Muscle of back (tissue), 11 donors: ENCODE results near the gene MYO3A. TPM values are rescaled to one million over a fixed set of nuclear protein-coding genes. Genes with fewer than 3 reads are reported as not detected.

Experiments used
- DNase-seq, 3 donors: peaks; one replicate each; pipeline versions ENCODE4 v3.0.0 to v3.0.0-alpha.2; 2013
- polyA plus RNA-seq, 10 donors: library from polyadenylated mRNA; unstranded; fragments of 120-200 nt; gene quantifications; one replicate each; pipeline ENCODE4 v1.2.1, GENCODE V29; 2013; ENCODE audit not compliant: insufficient read length in 10 of 10

The MYO3A gene
- polyA plus RNA-seq, 10 donors: 0.46 to 2.1 (median 1.2) TPM

- DNase-seq: no peak
These were observed 280.7 kb downstream of the MYO3A start for GRCh38 chr10:26214551-26215395.

DNA sequence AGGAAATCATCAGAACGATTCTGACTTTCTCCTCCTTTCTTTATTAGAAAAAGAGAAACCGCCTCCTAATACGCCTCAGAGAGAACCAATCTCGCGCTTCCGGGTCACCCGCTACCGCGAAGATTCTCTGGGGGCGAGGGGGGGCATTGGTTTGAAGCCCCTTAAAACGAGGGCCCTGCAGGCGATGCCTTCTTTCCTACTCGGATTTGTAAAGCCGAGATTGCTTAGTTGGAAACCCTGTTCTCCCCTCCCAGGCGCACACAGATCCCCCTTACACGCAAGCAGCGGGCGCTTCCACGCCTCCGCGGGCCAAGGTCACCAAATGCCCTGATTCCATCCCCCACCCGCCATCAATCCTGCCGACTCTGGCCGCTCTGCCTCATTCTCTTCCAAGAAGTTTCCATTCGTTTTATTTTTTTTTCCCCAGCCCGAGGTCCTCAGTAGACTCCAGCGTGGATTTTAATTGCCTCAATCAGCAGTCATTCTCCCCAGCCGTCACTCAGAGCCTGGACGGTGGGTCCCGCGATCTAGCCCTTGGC is 281.4 kb downstream of the MYO3A start:
- DNase-seq: peak in 1 of 3 donors; percentile 38

GRCh38 chr10:26215935-26216584 is 282.0 kb downstream of the MYO3A start:
- DNase-seq: peak; percentile 5 to 72 (median 46)

DNA sequence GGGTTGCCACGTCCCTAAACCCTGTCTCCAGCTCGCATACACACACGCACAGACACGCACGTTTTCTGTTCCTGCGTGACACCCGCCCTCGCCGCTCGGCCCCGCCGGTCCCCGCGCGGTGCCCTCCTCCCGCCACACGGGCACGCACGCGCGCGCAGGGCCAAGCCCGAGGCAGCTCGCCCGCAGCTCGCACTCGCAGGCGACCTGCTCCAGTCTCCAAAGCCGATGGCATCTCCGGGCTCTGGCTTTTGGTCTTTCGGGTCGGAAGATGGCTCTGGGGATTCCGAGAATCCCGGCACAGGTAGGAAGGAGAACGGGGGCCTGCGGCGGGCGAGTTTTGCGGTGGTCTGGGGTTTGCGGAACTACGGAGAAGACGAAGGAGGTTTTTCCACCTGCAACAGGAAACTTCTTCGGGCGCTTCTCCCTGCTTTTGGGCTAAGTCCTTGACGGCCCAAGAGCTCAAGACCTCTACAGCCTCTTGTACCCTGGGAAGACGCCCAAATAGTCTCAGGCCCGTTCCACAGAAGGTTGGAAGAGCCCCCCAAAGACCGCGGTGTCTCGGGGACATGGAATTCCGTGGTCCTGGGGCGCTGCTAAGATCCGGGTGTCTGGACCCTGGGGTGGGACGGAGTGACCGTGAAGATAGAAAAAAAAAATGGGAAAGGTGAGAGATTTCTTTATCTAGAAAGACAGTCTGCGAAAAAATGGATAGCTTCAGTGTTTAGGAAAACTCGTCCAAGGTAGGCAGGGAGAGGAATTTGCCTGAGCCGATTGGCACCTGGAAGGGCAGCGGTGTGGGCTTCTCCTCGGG is 282.8 kb downstream of the MYO3A start, which contains the start of gene GAD2:
Gene GAD2, plus strand, starts transcription at position 190 of the 811 bp plus-strand sequence. Its CDS starts 36 bp downstream, at position 226.
- DNase-seq: no peak

GRCh38 chr10:26217396-26218086 is 283.5 kb downstream of the MYO3A start:
- peak in 1 of 3 donors; percentile 29 for DNase-seq

DNA sequence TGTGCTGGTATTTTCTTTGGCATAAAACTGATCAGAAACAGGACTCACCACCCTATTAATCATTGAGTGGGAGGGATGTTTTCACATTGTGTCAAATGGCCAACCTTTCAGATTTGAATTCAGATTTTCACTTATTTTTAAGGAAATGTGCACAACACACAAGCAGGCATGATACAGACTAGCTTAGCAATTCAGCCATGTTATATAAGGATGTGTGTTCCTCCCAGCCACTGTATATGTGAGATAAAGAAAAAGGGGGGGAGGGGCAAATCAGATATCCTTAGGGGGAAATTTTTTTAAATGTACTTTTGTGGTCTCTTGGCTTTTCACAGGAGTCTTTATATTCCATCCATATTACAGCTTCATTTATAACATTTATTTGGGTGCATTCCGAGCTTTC is 285.6 kb downstream of the MYO3A start:
- DNase-seq: no peak

GRCh38 chr10:26220901-26221300 is 286.9 kb downstream of the MYO3A start:
- DNase-seq: no peak

- no peak for DNase-seq
These were observed 287.5 kb downstream of the MYO3A start for GRCh38 chr10:26221541-26221940.

DNA sequence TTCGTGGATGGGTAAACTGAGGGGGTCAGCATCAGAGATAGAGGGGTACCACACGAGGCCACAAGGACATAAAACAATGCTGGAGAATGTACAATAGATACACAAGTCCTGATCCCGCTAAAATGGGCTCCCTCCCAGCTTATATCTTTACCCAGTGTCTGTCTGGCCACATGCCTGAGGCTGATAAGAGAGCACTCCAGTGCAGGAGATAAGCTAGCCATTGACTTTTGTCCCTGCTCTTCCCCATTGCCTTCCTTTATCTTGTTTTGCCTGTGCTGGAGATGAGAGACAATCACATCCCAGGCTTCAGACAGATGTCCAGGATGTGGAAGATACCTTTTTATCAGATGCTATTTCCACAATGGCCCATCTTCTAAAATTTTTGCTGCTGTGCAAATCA is 288.5 kb downstream of the MYO3A start:
- DNase-seq: no peak

DNA sequence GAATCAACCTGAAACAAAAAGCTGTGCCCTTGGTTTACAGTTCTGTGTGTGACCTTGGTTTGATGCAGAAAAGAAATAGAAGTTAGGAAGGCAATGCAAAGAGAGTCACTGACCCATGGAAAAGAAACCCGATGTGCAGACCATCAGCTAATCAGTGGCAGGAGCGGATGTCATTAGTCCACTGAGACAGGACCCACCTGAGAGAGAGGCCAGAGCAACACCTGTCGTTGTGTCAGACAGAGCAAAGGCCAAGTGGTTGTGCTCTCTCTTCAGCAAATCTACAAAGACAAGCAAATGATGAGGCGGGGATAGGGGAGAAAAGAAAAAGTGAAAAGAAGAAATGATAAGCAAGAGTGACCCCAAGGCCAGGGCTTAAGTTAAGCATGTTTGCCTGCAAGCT is 291.3 kb downstream of the MYO3A start:
- DNase-seq: no peak

- no peak for DNase-seq
These were observed 293.8 kb downstream of the MYO3A start for GRCh38 chr10:26227786-26228185.

- DNase-seq: no peak
These were observed 298.1 kb downstream of the MYO3A start for GRCh38 chr10:26232174-26232573.

DNA sequence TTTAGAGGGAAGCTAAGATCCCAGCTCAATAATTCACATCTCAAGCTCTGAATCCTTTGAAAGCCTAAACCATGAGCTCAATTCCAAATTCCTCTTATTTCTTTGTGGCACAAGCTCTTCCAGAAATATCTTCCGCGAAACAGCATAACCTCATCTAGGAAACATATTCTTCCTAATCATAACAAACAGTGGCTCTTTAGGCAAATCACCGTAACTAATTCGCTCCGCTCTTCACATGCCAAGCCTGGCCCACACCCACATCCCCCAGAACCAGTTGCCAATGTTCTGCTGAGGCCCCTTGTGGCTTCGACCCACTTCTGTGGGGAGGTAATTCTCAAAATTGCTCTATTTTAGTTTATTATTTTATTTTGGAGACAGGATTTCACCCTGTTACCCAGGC is 301.7 kb downstream of the MYO3A start:
- DNase-seq: no peak

- no peak for DNase-seq
These were observed 304.3 kb downstream of the MYO3A start for GRCh38 chr10:26238378-26238777.

- no peak for DNase-seq
These were observed 308.8 kb downstream of the MYO3A start for GRCh38 chr10:26242706-26243350.

DNA sequence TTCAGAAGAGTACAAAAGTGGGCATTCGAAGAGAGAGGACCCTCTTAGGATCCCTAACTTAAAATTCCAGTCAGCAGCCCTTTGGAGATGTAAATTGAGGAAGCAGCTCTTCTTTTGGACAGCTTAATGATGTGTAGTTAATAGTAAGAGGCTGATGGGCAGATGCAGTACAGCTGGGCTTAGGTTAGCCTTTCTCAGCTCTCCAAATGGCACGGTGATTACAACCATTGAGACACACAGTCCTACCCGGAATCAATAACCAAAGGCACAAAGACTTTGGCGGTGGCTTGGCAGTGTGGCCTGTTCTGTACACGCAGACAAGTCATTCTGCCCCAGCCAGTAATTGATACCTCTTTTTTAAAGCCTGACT is 309.3 kb downstream of the MYO3A start:
- no peak for DNase-seq

- no peak for DNase-seq
These were observed 315.7 kb downstream of the MYO3A start for GRCh38 chr10:26249681-26250080.

- DNase-seq: no peak
These were observed 317.9 kb downstream of the MYO3A start for GRCh38 chr10:26251925-26252324.

DNA sequence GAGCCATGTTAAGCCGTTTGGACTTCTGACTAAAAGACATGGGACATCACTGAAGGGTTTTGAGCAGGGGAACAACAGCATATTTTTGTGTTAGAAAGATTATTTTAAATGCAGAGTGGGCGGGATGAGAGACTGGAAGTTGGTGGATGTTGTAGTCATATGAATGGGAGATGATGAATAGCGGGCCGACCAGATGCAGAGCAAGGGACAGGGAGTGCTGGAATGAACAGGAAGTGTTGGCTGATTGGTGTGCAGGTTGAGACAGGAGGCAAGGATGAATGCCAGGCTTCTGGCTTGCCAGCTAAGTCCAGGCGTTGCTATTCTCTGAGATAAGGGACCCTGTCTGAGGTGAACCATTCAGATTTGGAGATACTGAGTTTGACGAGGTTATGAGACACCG is 320.6 kb downstream of the MYO3A start:
- no peak for DNase-seq

DNA sequence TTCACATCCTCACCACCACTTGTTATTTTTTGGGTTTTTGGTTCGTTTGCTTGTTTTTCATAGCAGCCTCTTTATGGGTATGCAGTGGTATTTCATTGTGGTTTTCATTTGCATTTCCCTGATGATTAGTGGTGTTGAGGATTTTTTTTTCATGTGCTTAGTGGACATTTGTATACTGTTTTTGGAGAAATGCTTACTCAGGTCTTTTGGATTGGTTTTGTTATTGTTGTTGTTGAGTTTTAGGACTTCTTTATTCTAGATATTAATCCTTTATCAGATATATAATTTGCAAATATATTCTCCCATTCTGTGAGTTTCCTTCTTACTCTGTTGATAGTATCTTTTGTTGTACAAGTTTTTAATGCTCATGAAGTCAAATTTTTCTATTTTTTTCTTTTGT is 325.3 kb downstream of the MYO3A start:
- DNase-seq: no peak
